HG03439 (cell line): Measurements from ENCODE around the gene GPRIN3.

Experiments used
- ATAC-seq: cut with Tn5 transposase; IDR thresholded peaks from one replicate; pipeline ENCODE4 v1.9.1; 2021; ENCODE audit warnings: mild to moderate bottlenecking, moderate library complexity; ENCODE audit not compliant: unreplicated experiment

GPRIN3 gene

DNA sequence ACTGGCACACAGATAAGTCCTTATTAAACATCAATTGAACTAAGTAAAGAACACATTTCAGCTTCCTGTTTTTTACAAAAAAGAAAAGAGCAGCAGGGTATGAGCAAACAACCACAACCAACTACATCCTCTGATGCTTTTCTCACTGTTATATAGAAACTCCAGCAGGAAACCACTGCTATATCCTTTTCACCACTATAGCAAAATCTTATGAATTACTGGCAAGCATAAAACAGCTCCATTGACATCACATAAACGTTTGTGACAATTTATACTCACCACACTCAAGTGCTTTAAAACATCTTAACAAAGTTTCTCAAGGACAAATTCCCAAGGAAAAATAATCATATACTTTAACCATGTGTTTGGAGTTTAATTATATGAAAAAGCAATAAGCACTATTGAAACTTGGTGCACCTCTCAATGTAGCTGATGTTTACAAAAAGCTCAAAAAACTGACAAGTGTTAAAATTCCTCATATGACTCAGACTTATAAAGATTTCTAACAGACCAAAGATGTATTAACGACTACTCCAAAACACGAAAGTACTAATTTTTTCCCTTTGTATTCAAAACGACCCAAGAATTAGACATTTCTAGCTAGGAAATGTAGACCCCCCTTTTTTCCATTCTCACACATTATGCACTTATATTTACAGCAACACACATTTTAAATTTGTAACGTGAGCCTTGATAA lies 12.9 kb downstream of the GPRIN3 start:
- peak; percentile 75 for ATAC-seq

GRCh38 chr4:89293299-89293698 lies 14.3 kb downstream of the GPRIN3 start:
- ATAC-seq: no peak

DNA sequence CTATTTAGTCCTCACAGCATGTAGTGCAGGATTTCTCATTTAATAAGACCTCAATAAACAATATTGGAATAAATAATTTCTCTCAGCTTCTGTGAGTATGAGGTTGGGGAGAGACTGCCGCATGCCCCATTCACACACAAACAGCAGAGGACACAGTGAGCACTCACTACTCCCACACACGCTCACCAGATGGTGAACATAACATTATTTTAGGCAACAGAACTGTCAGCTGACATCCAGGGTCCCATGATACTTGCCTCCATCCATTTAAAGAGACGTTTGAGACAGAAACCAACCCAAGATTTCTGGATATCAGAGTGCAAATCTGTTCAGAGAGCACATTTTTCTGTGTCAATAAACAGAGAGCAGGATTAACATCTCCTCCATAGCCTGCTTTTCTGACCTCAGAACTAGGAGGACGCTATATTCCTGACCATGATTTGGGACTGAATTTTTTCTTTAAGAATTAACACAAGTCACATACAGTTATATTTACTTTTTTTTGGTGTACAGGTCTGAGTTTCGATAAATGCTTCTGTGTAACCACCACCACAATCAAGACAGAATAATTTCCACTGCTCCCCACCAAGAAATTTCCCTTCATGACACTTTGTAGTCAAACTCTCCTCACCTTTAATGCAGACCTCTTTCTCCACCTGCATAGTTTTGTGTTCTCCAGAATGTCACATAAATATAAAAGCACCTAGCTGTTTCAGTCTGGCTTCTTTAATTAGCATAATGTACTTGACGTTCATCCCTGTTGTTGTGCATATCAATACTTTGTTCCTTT lies 16.7 kb downstream of the GPRIN3 start:
- ATAC-seq: peak; percentile 43

DNA sequence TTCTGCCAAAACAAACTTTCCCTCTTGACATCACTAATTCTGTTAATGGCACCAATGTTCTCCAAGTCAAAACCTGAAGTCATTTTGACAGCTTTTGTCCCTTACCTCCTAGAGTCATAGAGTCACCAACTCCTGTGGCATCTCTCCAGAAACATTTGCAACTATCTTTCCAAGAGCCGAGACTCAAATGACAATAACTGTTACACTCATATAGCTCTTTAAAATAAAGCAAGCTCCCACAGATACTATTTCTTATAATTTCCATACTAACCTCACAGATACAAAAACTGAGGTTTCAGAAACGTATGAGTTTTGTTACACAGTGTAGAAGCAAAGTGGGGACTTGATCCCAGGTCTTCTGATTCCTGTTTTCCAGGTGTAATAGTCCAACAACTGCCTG lies 18.3 kb downstream of the GPRIN3 start:
- ATAC-seq: no peak

GRCh38 chr4:89288430-89288829 lies 19.2 kb downstream of the GPRIN3 start:
- ATAC-seq: no peak

GRCh38 chr4:89287945-89288344 lies 19.7 kb downstream of the GPRIN3 start:
- no peak for ATAC-seq

DNA sequence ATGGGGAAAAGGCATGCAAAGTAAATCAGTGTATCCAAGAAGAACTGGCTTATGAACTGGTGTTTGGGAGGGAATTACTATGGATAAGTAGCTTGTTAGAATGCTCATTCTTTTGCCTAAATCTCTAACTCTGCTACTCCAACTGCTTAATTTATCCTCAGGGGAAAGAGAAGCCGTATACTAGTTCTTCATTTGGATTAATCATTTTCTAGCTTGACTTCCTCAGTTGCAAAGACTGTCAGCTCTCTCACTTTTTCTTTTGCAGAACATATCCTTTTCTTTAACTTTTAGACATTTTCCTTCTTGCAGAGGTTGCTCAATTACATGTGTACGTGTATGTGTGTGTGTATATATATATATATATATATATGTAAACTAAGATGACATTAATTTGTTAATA lies 21.9 kb downstream of the GPRIN3 start:
- no peak for ATAC-seq

DNA sequence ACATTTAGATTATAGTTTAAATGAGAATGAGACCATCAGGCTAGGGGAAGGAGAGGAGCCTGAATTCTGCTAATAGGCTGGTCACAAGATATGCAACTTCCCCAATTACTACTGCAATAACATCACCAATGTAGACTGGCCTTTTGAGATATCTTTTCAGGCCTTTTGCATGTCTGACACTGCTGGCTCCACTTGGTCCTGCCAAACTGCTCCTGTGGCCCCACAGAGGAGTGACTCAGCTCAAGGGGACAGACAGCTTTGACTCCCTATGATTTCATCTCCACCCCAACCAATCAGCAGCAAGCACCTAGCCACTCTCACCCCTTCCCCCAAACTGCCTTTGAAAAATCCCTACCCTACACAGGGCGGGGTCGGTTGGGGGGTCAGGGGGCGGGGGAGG lies 22.8 kb downstream of the GPRIN3 start:
- ATAC-seq: no peak

DNA sequence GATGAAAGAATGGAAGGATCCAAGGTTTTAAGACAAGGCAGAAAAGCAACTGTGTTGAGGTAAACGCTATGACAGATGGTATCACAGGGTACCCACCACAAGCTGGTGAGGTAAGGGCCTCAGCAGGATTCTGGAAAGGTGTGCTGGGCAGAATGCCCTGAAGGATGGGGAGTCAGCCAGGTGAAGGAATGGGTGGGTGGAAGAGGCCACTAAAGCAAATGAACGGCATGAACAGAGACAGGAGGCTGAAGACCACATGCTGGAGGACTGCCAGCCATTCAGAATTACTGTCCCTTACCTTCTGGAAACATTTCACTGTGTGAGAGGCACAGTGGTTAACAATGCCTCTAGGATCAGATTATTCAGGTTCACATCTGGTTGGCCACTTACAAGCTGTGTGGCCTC lies 23.6 kb downstream of the GPRIN3 start:
- no peak for ATAC-seq

- ATAC-seq: no peak
These were observed 24.2 kb downstream of the GPRIN3 start for GRCh38 chr4:89283226-89284009.

DNA sequence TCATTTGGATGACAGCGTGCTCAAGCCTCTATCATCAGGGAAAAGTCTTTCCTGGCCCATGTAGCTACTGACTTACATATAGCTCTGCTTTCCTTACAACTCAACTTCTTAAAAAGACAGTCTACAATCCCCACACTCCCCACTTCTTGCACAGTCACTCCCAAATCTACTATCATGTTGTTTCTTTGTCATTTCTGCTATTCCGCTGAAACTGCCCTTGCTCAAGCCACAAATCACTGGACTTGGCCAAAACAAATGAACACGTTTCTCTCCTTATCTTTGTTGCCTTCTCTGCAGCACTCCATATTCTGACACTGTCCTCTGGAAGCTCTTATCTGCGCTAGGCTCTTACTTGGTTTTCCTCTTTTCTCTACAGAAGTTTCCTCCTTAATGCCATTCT lies 28.2 kb downstream of the GPRIN3 start:
- no peak for ATAC-seq

- no peak for ATAC-seq
These were observed 30.2 kb downstream of the GPRIN3 start for GRCh38 chr4:89277412-89277811.

DNA sequence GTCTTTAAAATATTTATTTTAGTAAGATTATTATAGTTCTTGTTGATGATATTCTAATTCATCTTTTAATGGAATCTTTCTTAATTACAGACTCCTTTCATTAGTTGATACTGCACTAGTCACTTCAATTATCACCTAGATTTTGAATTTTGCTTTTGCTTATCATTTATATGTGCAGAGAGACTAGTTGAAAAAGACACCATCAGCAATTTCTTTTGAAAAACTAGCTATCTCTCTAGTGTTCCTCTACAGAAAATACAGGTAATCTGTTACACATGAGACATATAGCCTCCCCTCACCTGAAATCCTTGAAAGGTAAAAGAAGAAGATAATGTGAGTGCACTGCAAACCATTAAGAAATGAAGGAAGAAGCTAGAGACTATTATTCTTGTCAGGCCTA lies 31.3 kb downstream of the GPRIN3 start:
- no peak for ATAC-seq

DNA sequence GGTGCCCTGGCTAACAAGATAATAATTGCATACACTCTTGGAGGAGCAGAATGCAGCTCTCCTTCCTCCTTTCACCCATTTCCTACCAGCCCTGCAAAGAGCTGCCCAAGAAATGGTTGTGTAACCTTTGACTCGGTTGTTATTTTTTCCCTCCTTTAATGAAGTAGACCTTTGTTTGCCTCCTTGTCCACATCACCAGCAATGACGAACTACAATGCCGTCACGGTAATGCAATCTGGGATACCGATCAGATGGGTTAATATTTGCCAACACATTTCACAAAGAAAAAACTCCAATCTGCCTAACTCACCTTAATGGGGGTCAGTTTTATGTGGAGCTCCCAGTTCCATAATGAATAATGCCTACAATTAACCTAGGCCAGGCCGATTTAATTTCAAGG lies 32.0 kb downstream of the GPRIN3 start:
- no peak for ATAC-seq

DNA sequence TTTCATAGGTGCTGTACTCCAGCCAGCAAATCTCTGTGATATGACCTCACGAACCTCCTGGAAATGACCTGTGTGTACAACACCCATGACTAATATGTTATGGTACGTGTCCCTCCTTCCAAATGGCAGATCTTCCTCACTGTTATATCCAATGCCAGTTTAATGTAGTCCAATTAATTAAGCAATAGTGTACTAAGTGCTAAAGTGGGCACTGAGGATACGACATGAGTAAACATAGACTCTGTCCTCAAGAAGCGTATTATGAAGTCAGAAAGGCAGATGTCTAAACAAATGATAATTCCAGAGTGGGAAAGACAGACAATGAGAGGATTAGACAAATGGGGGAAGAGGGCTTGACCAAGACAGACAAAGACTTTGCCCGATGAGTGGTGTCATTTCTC lies 33.9 kb downstream of the GPRIN3 start:
- no peak for ATAC-seq

GRCh38 chr4:89270792-89271191 lies 36.8 kb downstream of the GPRIN3 start:
- no peak for ATAC-seq

DNA sequence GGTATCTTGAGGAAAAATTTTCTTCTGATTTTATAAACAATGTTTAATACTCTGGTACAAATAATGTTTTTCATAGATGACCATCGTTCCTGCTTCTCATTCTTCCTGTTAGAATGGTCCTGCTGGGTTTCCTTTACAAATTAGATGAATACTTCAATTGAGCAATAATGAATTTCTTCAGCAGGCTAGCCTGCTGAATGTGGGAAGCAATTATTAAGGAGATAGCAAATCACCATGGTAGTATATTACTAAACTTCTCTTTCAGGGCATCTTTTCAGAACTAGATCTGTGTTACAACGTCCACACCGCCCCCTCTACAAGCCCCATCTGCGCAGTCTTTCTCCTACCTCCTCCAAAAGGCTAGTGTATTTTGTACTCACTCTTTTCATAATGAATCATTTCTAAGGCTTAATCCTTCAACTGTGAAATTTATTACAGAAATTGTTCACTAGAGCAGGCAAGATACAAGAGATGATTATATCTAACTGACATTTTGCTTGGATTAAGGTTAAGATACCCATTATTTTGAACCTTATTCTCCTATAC lies 38.4 kb downstream of the GPRIN3 start:
- no peak for ATAC-seq

GRCh38 chr4:89268679-89269078 lies 38.9 kb downstream of the GPRIN3 start:
- no peak for ATAC-seq

GRCh38 chr4:89267846-89268245 lies 39.8 kb downstream of the GPRIN3 start:
- no peak for ATAC-seq

DNA sequence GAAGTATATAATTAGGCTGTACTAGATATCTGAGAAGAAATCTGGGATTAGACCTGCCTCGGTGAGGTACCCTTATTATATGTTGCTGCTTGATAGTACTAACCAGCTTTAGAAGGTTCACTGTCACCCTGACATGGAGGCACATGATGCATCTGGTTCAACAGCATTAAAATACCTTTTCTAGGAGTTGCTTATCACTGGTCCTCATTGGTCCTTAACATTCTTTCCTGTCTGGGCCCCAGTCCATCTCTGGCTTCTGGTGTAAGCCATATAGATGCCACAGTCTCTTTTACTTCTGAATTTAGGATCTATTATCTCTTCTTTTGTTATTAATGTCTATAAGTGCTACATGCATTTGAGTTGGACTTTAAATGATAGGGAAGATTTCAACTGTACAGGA lies 40.2 kb downstream of the GPRIN3 start:
- no peak for ATAC-seq

DNA sequence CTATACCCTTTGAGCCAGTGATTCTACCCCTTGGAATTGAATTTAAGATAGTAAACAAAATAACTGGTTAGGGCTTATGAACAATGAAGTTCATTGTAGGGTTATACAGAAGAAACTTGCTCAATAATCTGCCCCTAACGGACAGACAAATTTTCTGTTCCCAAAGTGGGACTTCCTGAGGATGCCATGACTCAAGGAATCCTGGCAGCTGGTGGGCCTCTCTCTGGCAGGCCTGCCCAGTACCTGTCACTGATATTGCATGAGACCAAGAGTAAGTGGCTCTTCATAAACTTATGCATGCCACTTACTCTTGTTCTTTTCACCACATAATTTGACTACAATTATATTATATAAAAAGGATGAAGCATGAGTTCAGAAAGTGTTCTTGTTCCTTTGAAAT lies 41.5 kb downstream of the GPRIN3 start:
- ATAC-seq: no peak
